ENCODE data around the gene PPP1R12C. TPM values are rescaled to one million over a fixed set of nuclear protein-coding genes. Genes with fewer than 3 reads are reported as not detected.

Gene PPP1R12C
- total RNA-seq, 1 experiment from 2014 or later = 79.9 TPM

- Mint-ChIP-seq H3K36me3 (ENCODE audit: insufficient read depth in 1 of 3, low read depth in 3 of 3) (no peaks in the 10 kb centered on the region), H3K4me3 (peak overlapping the region in 1 of 2 experiments; percentile 41; a peak in 2 of 5 replicates), H3K27me3 (ENCODE audit: low read depth) (peaks cover 91% of the 10 kb centered on the region), H3K27ac (no peak overlapping the region), H3K9me3 (peaks cover 0 to 2% of the 10 kb centered on the region in 2 experiments; a peak in 2 of 5 replicates), H3K4me1 (peaks cover 15 to 22% of the 10 kb centered on the region in 2 experiments)
- Histone ChIP-seq H4K5ac (ENCODE audit: insufficient read length, low read depth, low read length) (no peak overlapping the region), H3K27me3 (ENCODE audit: insufficient read depth, low read length) (peaks cover 35% of the 10 kb centered on the region), H2BK5ac (ENCODE audit: insufficient read length, low read length) (no peak overlapping the region), H3K79me2 (ENCODE audit: insufficient read depth, low read length) (no peaks in the 10 kb centered on the region), H4K91ac (ENCODE audit: insufficient read length, low read depth, low read length) (no peak overlapping the region), H2BK15ac (ENCODE audit: low read depth, low read length) (no peak overlapping the region), H3K23me2 (ENCODE audit: insufficient read length, low read depth, low read length, poor library complexity, severe bottlenecking) (peaks cover 8% of the 10 kb centered on the region), H3K14ac (ENCODE audit: insufficient read depth, low read length) (no peak overlapping the region), H3K79me1 (ENCODE audit: insufficient read depth, low read depth, low read length, poor library complexity, severe bottlenecking) (no peaks in the 10 kb centered on the region), H3K27ac (ENCODE audit: insufficient read length, low read depth, low read length) (no peak overlapping the region), H2AK5ac (ENCODE audit: insufficient read length, low read length) (no peak overlapping the region), H3K9ac (ENCODE audit: extremely low read depth, insufficient read length, low read length) (no peak overlapping the region), H4K8ac (replicated peaks; ENCODE audit: insufficient read length, low read depth, low read length) (no peak overlapping the region), H4K20me1 (ENCODE audit: control insufficient read depth, insufficient read depth, insufficient read length) (no peaks in the 10 kb centered on the region), H3K4ac (ENCODE audit: low read depth, low read length) (no peak overlapping the region), H2AFZ (ENCODE audit: low read length) (no peak overlapping the region), H3K9me3 (ENCODE audit: control insufficient read depth, low read depth, low read length) (no peaks in the 10 kb centered on the region), H3K18ac (ENCODE audit: insufficient read length, low read depth, low read length) (no peak overlapping the region), H2BK12ac (ENCODE audit: insufficient read length, low read depth, low read length) (no peak overlapping the region), H3K4me2 (ENCODE audit: insufficient read depth, insufficient read length, low read length) (no peak overlapping the region), H3K56ac (ENCODE audit: insufficient read length, low read depth, low read length) (no peak overlapping the region), H3K23ac (ENCODE audit: insufficient read length, low read depth, low read length) (no peak overlapping the region), H3T11ph (ENCODE audit: low read length) (no peak overlapping the region), H2BK120ac (ENCODE audit: low read depth, low read length, poor library complexity, severe bottlenecking) (no peak overlapping the region), H2BK20ac (ENCODE audit: low read depth, low read length, poor library complexity, severe bottlenecking) (no peak overlapping the region), H3K4me1 (ENCODE audit: insufficient read depth, low read length) (peaks cover 4% of the 10 kb centered on the region; the same call in 1 of the 2 replicates)
- DNase-seq = no peak
- WGBS (ENCODE audit: extremely low coverage, insufficient read length, low lambda C conversion rate) = no CpG with 5 or more reads among the region's 3 CpGs
- TF ChIP-seq, protein P1, sequence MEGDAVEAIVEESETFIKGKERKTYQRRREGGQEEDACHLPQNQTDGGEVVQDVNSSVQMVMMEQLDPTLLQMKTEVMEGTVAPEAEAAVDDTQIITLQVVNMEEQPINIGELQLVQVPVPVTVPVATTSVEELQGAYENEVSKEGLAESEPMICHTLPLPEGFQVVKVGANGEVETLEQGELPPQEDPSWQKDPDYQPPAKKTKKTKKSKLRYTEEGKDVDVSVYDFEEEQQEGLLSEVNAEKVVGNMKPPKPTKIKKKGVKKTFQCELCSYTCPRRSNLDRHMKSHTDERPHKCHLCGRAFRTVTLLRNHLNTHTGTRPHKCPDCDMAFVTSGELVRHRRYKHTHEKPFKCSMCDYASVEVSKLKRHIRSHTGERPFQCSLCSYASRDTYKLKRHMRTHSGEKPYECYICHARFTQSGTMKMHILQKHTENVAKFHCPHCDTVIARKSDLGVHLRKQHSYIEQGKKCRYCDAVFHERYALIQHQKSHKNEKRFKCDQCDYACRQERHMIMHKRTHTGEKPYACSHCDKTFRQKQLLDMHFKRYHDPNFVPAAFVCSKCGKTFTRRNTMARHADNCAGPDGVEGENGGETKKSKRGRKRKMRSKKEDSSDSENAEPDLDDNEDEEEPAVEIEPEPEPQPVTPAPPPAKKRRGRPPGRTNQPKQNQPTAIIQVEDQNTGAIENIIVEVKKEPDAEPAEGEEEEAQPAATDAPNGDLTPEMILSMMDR (conservative IDR thresholded peaks at IDR 0.05) = no peak
Measured at GRCh38 chr19:55067869-55068268, 49.6 kb downstream of the PPP1R12C start.

Data from H9 (cell line).